SKM-1 treated with dmso at 0.1 percent for 144 hours (cell line): ENCODE data around the gene TBC1D10B.
A peak's percentile ranks its signal among the peaks of the same experiment; 100 is the strongest.

Experiments used
- DNase-seq: peaks from one replicate; lab custom pipeline; 2025; ENCODE audit not compliant: unreplicated experiment; lab: John Stamatoyannopoulos, UW

The TBC1D10B gene

GRCh38 chr16:30375864-30376263 lies 5.6 kb upstream of the TBC1D10B start:
- no peak for DNase-seq

- no peak for DNase-seq
These were observed 4.2 kb upstream of the TBC1D10B start, which contains the start of gene MYL11 for GRCh38 chr16:30374538-30374937. TSS of gene MYL11 (plus strand) at chr16:30374802. CDS start at chr16:30374858, 56 bp downstream.

- no peak for DNase-seq
These were observed 2.4 kb upstream of the TBC1D10B start for GRCh38 chr16:30372725-30373124.

GRCh38 chr16:30372038-30372712 lies 1.9 kb upstream of the TBC1D10B start:
- no peak for DNase-seq

- no peak for DNase-seq
These were observed 1.0 kb upstream of the TBC1D10B start for GRCh38 chr16:30371248-30371816.

GRCh38 chr16:30369938-30370455 lies 297 bp downstream of the TBC1D10B start:
- DNase-seq, result no peak

- DNase-seq, result no peak
These were observed 980 bp downstream of the TBC1D10B start for GRCh38 chr16:30369091-30369937.

- DNase-seq, result no peak
These were observed 1.6 kb downstream of the TBC1D10B start for GRCh38 chr16:30368792-30369090.

GRCh38 chr16:30368122-30368791 lies 2.0 kb downstream of the TBC1D10B start:
- DNase-seq, result peak; percentile 66

GRCh38 chr16:30367349-30368009 lies 2.8 kb downstream of the TBC1D10B start:
- no peak for DNase-seq

GRCh38 chr16:30366511-30366910 lies 3.8 kb downstream of the TBC1D10B start:
- no peak for DNase-seq

- DNase-seq, result no peak
These were observed 5.1 kb downstream of the TBC1D10B start for GRCh38 chr16:30365200-30365599.

GRCh38 chr16:30361180-30361579 lies 9.1 kb downstream of the TBC1D10B start:
- DNase-seq, result no peak

- no peak for DNase-seq
These were observed 10.5 kb downstream of the TBC1D10B start for GRCh38 chr16:30359871-30360170.

- DNase-seq, result no peak
These were observed 11.1 kb downstream of the TBC1D10B start for GRCh38 chr16:30358990-30359870.

GRCh38 chr16:30358577-30358936 lies 11.7 kb downstream of the TBC1D10B start:
- DNase-seq, result no peak

- DNase-seq, result no peak
These were observed 12.3 kb downstream of the TBC1D10B start for GRCh38 chr16:30357715-30358576.

- DNase-seq, result no peak
These were observed 13.1 kb downstream of the TBC1D10B start for GRCh38 chr16:30357085-30357714.
